Vagina (tissue), 2 donors: ENCODE measurements around the gene CPNE9. TPM values are rescaled to one million over a fixed set of nuclear protein-coding genes. Genes with fewer than 3 reads are reported as not detected.
A peak's percentile ranks its signal among the peaks of the same experiment; 100 is the strongest.
"Not testable (repeated sequence)": the region's sequence is repeated elsewhere in the genome, so short reads cannot be mapped to it uniquely, and the experiment has no call there.

ENCODE experiments used
- DNase-seq, 2 donors: peaks; one replicate each; pipeline ENCODE4 v3.0.0-alpha.2; 2017; ENCODE audit errors: extremely low spot score in 2 of 2
- H3K27ac ChIP-seq: fragments of 200-600 bp; sonication (generic); one replicate; pipeline ENCODE4 v1.5.1; 2019
- H3K27me3 ChIP-seq: fragments of 200-600 bp; sonication (generic); one replicate; pipeline ENCODE4 v1.5.1; 2019
- H3K36me3 ChIP-seq, 2 donors: fragments of 200-600 bp; sonication (generic); one replicate each; pipeline ENCODE4 v1.5.1; 2017 to 2019
- H3K4me1 ChIP-seq: fragments of 200-600 bp; sonication (generic); one replicate; pipeline ENCODE4 v1.5.1; 2019
- H3K4me3 ChIP-seq, 2 donors: fragments of 200-600 bp; sonication (generic); 1 replicate in 1 of 2; 2 replicates in 1 of 2; pipeline ENCODE4 v1.5.1; 2016 to 2019
- H3K9me3 ChIP-seq: fragments of 200-600 bp; sonication (generic); one replicate; pipeline ENCODE4 v1.5.1; 2019
- POLR2A ChIP-seq, 2 donors: fragments of 450-650 bp; IDR thresholded peaks; one replicate each; pipeline ENCODE4 v1.6.1; 2017; ENCODE audit warnings: antibody characterized with exemption in 2 of 2, mild to moderate bottlenecking in 2 of 2, moderate library complexity in 2 of 2
- POLR2AphosphoS5 ChIP-seq, 2 donors: sonication (generic); formaldehyde crosslinking; IDR thresholded peaks; one replicate each; pipeline ENCODE4 v1.9.0; 2017; ENCODE audit warnings: antibody characterized with exemption in 2 of 2, mild to moderate bottlenecking in 2 of 2, low read depth in 1 of 2; ENCODE audit not compliant: insufficient read depth in 1 of 2
- intact Hi-C: fragments of 100-400 bp; cut with DNase I; formaldehyde crosslinking; loops from one replicate; pipeline ENCODE4 v1.15.1; 2023
- total RNA-seq: library from RNA; depleted of rRNA; stranded (reverse); fragments of >200 nt; gene quantifications from one replicate; pipeline ENCODE4 v1.2.3, GENCODE V29; 2016
- TF ChIP-seq, protein P1 (sequence below), 3 experiments: fragments of 450-650 bp in 2 of 3; fragments of 200-600 bp in 1 of 3; sonication (generic) in 1 of 3; IDR thresholded peaks; one replicate each; pipeline ENCODE4 v1.5.1; 2017 to 2019; ENCODE audit warnings: antibody characterized with exemption in 3 of 3, mild to moderate bottlenecking in 2 of 3, moderate library complexity in 2 of 3

The CPNE9 gene
- total RNA-seq, 1 donor from 2014 or later, result not detected

DNA sequence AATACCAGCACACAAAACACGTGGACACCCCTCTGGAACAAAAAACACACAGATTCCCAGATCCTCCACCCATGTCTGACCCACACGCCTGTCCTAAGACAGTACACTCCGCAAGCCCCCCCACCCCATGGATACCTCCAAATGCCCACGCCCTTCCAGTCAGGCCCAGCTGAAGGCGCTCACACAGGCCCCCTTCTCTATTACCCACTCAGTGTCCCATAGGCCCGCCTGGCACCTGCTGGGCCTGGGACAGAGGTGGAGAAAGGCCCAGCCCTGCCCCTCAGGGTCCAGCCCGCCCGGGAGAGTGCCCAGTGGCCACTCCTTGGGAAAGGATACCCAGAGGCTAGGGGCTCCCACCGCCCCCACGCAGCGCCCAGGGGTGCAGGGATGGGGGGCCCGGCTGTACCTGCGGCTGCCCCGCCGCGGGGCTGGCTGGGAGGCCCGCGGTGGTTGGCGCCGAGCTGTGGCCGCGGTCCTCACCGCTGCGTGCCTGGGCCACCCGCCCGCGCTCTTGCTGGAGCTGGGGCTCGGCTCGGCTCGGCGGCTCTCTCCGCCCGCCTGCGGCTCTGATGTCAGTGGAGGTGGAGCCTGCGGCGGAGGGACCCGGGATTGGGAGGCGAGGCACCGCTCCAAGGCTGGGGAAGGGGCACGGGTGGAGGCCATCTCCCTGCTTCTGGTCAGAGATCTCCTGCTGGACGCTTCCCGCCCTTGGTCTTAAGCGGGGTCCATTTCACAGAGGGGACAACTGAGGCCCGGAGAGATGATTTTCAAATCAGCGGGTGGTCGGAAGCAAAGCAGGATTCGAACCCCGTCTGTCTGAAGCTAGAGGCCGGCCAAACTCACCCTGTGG is 66.0 kb downstream of the CPNE9 start, which contains the start of gene CAMK1:
CAMK1 (minus strand) TSS at position 522 of the 850 bp plus-strand sequence. CDS start 2,198 bp downstream, outside the sequence.
- DNase-seq, result no peak
- H3K4me1 ChIP-seq, result peaks cover 38% of the 10 kb centered on the region
- no peaks in the 10 kb centered on the region for H3K27me3 ChIP-seq
- no peaks in the 10 kb centered on the region for H3K9me3 ChIP-seq
- peak within 1 kb of the TSS; percentile 96 for H3K27ac ChIP-seq
- TF ChIP-seq, protein P1, sequence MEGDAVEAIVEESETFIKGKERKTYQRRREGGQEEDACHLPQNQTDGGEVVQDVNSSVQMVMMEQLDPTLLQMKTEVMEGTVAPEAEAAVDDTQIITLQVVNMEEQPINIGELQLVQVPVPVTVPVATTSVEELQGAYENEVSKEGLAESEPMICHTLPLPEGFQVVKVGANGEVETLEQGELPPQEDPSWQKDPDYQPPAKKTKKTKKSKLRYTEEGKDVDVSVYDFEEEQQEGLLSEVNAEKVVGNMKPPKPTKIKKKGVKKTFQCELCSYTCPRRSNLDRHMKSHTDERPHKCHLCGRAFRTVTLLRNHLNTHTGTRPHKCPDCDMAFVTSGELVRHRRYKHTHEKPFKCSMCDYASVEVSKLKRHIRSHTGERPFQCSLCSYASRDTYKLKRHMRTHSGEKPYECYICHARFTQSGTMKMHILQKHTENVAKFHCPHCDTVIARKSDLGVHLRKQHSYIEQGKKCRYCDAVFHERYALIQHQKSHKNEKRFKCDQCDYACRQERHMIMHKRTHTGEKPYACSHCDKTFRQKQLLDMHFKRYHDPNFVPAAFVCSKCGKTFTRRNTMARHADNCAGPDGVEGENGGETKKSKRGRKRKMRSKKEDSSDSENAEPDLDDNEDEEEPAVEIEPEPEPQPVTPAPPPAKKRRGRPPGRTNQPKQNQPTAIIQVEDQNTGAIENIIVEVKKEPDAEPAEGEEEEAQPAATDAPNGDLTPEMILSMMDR (IDR thresholded peaks at IDR 0.05), result no peak
- peak in 1 of 2 donors; percentile 77 for TF ChIP-seq POLR2A (IDR thresholded peaks at IDR 0.05)
- peak in 1 of 2 donors; percentile 75 for TF ChIP-seq POLR2AphosphoS5 (IDR thresholded peaks at IDR 0.05; ENCODE audit: insufficient read depth in 1 of 2, low read depth in 1 of 2)
- peak within 1 kb of the TSS; percentile 64 to 74 for H3K4me3 ChIP-seq
- no peaks in the 10 kb centered on the region for H3K36me3 ChIP-seq
- intact Hi-C loops, result no loop called here

DNA sequence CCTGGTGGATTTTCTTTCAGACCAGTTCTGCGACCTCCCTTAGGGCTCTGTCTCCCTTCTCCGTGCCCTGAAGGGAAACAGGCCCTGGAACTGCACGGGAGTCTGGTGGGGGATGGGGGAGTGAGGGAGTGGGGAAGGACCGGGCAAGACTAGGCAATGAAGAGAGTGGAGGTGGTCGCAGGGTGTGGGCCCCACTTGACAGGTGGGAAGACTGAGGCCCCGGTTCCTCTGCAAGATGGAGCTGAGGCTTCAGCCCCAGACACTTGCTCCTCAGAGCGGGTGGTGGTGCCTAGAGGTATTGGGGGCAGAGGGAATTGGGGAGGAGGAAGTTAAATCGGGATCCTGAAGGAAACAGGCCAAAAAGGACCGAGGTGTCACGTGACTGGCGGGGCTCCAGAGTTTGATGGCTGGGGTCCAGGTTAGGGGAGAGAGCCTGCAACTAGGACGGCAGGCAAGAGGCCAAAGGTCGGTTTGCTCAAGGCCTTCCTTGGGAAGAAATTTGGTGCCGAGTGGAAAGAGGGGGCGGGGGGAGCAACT is 66.7 kb downstream of the CPNE9 start:
- H3K36me3 ChIP-seq, result no peaks in the 10 kb centered on the region
- no peaks in the 10 kb centered on the region for H3K9me3 ChIP-seq
- no peaks in the 10 kb centered on the region for H3K27me3 ChIP-seq
- DNase-seq, result peak in 1 of 2 donors; percentile 94
- H3K27ac ChIP-seq, result peak overlapping the region; percentile 96
- peaks cover 38% of the 10 kb centered on the region for H3K4me1 ChIP-seq
- H3K4me3 ChIP-seq, result peak overlapping the region; percentile 64 to 74
- TF ChIP-seq, protein P1 (IDR thresholded peaks at IDR 0.05), result no peak
- TF ChIP-seq POLR2AphosphoS5 (IDR thresholded peaks at IDR 0.05; ENCODE audit: insufficient read depth in 1 of 2, low read depth in 1 of 2), result peak in 1 of 2 donors; percentile 4
- intact Hi-C loops, result no loop called here

DNA sequence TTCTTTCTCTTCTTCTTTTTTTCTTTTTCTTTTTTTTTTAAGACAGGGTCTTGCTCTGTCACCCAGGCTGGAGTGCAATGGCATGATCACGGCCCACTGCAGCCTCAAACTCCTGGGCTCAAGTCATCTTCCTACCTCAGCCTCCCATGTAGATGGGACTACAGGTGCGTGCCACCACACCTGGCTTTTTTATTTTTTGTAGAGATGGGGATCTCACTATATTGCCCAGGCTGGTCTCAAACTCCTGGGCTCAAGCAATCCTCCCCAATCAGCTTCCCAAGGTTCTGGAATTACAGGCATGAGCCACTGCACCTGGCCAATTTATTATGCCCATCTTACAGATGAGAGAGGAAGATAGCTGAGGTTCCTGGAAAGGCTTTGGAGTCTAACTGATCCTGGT is 67.4 kb downstream of the CPNE9 start:
- Histone ChIP-seq H3K27ac (peak overlapping the region; percentile 96), H3K4me1 (peaks cover 38% of the 10 kb centered on the region)
- H3K4me3 ChIP-seq, H3K36me3 ChIP-seq, H3K9me3 ChIP-seq, H3K27me3 ChIP-seq, intact Hi-C loops, DNase-seq: not testable (repeated sequence)

DNA sequence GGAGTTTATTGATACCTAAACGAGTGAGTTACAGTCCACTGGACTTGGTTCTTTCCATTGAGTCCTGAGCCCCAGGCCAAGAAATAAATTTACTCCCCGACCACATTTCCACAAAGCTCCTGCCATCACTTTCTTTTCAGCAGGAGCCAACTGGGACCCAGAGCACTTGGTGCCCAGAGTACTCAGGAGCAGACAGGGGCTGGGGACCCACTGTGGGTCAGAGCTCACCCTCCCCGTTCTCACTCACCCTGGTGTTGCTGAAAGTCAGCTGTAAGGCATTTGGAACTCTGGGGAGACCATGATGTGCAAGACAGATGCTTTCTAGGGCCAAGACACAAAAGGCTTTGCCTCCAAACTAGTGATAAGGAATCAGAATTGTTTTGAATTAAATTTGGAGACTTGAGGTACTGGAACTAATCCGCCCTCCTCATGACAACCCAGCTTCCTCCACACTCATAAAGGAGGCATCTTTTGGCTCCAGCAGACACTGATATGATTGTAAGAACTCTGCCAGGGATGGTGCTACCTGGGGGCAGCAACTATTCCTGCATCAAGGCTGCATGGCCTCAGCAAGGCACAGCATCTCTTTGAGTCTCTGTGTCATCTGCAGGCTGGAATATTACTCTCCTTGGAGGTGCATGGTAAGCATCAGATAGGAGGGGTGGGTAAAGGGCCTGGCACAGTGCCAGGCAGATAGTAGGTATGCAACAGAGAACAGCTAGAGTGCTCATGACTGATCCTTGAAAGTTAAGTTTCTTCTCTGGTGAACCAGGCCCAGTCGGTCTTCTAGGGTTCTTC is 73.5 kb downstream of the CPNE9 start:
- Histone ChIP-seq H3K27ac (no peak overlapping the region), H3K9me3 (no peaks in the 10 kb centered on the region), H3K27me3 (no peaks in the 10 kb centered on the region), H3K4me3 (no peak overlapping the region), H3K36me3 (peaks cover 0 to 2% of the 10 kb centered on the region in 2 donors), H3K4me1 (no peaks in the 10 kb centered on the region)
- DNase-seq, result no peak
- TF ChIP-seq POLR2AphosphoS5 (IDR thresholded peaks at IDR 0.05; ENCODE audit: insufficient read depth in 1 of 2, low read depth in 1 of 2), result no peak
- TF ChIP-seq, protein P1 (IDR thresholded peaks at IDR 0.05), result no peak
- no peak for TF ChIP-seq POLR2A (IDR thresholded peaks at IDR 0.05)
- intact Hi-C loops, result no loop called here

DNA sequence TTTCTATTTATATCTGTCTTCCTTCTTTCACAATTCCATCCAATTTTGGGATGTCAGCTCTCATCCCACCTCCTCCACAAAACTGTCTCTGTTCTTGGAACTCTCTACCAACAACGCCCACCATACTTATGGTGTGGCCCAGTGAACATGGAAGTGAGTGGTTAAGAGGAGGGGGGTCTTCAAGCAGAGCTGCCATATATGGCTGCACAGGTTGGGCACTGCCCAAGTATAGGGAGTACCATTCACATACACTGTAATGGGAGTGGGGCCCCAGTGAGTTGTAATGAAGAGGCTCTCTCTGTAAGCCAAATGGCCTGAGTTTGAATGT is 74.0 kb downstream of the CPNE9 start:
- Histone ChIP-seq H3K4me3 (no peak overlapping the region), H3K36me3 (peaks cover 0 to 2% of the 10 kb centered on the region in 2 donors), H3K4me1 (no peaks in the 10 kb centered on the region), H3K9me3 (no peaks in the 10 kb centered on the region), H3K27me3 (no peaks in the 10 kb centered on the region), H3K27ac (no peak overlapping the region)
- intact Hi-C loops, result no loop called here
- TF ChIP-seq POLR2A (IDR thresholded peaks at IDR 0.05), result no peak
- no peak for TF ChIP-seq POLR2AphosphoS5 (IDR thresholded peaks at IDR 0.05; ENCODE audit: insufficient read depth in 1 of 2, low read depth in 1 of 2)
- TF ChIP-seq, protein P1 (IDR thresholded peaks at IDR 0.05), result no peak
- no peak for DNase-seq
